NCI-H146 treated with DMSO at 0.1 percent for 48 hours (cell line): ENCODE results near the gene FEN1.
A peak's percentile ranks its signal among the peaks of the same experiment; 100 is the strongest.

ENCODE experiments used
- DNase-seq: peaks from one replicate; lab custom pipeline; 2025; ENCODE audit not compliant: unreplicated experiment; lab: John Stamatoyannopoulos, UW

Gene FEN1

DNA sequence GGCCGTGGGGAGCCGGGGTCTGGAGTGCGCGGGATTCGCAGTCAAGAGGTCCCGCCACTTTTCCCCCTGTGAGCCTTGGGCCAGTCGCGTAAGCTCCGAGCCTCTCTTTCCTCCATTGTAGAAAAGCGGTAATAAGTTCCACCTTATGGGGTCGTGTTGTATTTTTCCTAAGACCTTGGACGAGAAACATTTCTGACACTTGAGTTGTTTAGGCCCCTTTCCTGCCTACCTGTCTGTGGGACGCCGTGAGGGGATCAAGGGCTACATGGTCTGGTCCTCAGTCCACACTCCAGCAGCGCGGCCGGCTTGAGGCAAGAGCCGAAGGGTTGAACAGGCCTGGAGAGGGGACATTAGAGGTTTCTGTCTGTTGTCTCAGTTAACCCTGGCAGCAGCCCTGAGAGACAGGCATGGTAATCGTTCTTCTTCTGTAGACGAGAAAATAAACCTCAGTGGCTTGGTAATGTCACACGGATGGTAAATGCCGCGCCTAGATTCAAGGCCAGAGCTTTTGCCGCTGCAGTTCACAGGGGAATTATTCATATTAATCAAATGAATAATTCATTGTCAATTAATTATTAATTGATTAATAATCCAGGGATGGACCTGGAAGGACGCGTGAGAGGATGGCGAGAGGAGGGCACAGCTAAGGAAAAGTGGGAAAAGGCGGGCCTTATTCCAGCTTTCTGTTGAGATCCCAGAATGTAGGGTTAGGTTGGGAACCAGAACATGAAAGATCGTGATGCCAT is 545 bp downstream of the FEN1 start:
- DNase-seq = peak; percentile 42

DNA sequence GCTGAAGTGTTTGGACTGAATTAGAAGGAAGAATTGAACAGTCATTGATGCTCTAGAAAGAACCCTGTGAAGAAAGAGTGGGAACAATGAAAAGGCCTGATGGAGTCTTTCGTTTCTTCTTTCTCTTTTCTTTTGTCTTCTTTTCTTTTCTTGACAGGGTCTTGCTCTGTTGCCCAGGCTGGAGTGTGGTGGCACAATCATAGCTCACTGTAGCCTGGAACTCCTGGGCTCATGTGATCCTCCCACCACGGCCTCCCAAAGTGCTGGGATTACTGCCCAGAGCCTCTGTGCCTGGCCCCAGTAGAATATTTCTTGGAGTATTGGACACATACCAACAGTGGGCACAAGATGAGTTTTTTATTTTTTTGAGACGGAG is 1.1 kb downstream of the FEN1 start:
- no peak for DNase-seq

DNA sequence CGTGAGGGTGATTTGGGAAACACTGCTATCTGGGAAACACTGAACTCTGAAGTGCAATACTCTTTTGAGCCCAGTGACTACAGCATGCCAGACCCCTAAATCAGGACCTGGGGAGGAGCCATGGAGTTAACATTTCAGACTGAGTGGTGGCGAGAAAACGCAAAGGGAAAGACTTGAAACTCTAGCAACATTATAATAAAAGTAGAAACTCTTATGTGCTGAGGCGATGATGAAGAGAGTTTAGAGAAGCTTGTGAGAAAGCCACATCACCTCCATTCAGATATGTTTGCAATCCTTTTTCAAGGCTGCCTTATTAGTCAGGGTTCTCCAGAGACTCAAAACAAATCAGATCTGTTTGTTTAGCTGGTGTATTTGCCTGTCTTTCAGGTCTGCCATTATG is 1.9 kb downstream of the FEN1 start:
- DNase-seq = no peak

DNA sequence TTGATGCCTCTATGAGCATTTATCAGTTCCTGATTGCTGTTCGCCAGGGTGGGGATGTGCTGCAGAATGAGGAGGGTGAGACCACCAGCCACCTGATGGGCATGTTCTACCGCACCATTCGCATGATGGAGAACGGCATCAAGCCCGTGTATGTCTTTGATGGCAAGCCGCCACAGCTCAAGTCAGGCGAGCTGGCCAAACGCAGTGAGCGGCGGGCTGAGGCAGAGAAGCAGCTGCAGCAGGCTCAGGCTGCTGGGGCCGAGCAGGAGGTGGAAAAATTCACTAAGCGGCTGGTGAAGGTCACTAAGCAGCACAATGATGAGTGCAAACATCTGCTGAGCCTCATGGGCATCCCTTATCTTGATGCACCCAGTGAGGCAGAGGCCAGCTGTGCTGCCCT is 2.7 kb downstream of the FEN1 start:
- no peak for DNase-seq

DNA sequence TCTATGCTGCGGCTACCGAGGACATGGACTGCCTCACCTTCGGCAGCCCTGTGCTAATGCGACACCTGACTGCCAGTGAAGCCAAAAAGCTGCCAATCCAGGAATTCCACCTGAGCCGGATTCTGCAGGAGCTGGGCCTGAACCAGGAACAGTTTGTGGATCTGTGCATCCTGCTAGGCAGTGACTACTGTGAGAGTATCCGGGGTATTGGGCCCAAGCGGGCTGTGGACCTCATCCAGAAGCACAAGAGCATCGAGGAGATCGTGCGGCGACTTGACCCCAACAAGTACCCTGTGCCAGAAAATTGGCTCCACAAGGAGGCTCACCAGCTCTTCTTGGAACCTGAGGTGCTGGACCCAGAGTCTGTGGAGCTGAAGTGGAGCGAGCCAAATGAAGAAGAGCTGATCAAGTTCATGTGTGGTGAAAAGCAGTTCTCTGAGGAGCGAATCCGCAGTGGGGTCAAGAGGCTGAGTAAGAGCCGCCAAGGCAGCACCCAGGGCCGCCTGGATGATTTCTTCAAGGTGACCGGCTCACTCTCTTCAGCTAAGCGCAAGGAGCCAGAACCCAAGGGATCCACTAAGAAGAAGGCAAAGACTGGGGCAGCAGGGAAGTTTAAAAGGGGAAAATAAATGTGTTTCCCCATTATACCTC is 3.3 kb downstream of the FEN1 start:
- DNase-seq = no peak

DNA sequence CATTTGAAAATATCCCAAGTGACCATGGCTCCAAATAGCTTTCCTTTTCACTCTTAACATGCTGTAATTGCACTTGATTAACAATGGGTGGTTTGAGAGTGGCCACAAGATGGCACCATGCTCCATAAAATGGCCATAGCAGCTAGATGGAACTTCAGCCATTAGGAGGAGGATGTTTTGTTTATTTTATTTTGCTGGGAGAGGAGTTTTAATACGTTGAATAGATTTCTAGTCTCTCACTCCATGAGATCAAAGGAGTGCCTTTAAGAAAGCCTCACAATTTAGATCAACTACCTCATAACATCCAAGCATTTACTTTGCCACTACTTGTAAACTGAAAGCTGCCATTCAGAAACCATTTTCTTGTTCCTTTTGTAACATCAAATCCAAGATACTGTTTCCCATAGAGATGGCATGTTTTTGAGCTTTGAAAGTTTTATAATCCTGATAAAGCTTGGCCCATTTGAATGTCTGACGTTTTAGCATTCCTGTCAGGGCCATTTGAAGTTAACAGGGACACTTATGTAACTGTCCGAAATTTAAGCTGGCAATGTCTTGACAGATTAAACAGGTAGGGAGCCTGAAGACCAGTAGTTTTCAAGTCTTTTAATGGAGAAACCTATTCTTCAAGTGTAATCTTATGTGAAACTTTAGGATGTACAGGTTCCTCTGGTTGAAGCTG is 4.7 kb downstream of the FEN1 start:
- DNase-seq = peak; percentile 44

DNA sequence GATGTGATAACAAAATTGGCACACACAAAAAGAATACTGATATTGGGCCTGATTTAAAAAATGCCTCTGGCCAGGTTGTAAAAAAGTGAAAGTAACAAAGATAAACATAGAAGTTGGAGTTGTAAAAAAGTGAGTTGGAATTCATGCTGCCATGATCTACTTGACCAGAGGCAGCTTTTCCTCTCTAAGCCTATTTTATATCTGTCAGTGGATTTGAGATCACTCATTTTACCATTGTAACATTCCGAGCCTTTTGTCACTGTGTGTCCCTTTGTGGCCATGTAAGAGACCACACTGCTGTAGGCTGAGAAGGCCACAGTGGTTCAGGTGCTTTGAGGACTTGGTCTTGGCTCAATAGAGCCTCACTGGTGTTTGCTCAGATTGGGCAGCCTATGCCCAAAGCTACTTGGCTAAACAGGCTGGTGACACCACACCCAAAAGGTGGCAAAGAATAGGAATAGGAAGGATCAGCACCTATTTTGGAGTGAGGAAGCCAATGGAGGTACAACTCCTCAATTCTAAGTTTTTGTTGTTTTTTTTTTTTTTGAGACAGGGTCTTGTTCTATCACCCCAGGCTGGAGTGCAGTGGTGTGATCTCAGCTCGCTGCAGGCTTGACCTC is 7.1 kb downstream of the FEN1 start:
- DNase-seq = no peak

DNA sequence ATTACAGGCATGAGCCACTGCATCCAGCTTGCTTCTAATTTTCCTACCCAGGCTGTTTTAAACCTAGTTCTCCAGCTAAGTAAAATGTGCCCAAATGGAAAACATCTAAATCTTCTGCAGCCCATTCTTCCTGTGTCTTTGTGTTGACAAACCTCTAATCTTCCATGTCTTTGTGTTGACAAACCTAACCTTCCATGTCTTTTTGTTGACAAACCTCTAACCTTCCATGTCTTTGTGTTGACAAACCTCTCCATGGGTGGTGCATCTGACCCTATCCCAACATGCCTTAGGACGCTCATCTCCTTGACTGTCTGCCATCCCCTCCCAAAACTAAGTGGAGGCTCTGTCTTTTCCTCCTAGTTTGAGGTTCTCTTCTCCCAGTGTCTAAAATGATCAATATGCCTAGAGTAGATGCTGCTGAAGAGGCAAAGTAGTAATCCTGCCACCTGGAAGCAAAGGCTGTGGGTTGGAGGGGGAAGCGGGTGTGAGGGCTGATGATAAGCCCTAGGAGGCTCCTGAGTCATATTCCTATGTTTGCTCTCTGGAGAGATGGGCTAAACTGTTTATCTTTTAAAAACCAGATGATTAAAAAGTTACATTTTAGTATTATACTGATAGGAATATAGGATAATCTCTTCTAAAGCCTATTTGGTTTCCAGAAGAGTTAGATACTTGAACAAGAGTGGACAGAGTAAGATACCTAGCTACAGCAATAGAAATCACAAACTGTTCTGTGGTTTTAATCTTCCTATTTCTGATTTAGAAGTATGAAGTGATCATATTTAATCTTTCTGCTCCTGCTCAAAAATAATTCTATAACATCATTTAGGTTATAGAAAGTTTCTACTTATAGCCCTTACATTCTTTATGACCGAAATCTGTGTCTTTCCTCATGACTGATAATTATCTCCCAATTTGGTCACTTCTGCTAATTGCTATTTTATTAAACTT is 7.9 kb downstream of the FEN1 start:
- no peak for DNase-seq

DNA sequence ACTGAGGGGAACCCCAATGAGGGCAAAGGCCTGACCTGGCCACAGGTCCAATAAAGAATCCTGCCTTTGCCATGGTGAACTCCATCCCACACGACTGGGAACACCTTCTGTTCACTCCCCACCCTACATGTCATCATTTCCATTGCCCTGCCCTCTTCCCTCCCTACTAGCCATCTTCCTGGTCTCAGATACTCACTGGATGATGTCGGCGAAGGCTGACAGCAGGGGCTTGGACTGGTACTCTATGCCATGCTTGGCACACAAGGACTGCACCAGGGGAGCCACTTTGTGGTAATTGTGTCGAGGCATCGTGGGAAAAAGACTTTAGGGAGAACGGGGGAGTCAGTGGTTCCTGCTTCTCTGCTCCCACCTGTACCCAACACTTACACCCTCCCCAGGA is 9.9 kb downstream of the FEN1 start:
- DNase-seq = no peak

DNA sequence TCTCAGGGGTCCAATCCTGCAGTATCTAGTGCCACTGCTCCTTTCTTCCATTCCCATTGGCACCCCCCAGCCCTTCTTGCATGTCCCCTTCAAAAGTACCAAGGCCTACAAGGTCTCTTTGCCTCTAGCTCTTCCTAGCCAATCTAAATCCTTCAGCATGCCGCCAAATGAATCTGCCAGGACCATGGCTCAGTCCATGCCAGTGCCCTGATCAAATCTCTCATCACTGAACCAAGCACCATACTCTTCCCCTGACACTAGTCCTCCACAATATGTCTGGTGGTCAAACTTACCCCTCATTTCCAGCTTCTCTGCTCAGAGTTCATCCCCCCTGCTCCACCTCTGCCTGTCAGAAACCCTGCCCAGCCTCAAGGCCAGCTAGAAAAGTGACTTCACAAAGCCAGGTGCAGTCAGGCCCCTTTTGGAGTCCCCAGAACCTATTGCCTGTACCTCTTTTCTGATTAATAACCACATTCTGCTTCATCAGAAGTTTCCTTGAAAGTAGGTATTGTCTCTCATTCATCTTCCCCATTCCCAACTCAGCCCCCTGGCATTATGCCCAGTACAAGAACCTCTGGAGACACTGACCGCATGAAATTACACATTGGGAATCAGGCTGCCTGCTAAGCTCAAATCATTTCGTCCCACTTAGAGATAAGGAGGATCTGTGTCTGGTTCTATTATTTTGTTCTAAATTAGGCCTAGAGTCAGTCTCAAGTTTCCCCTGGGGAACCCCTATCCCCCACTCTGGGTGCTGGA is 11.4 kb downstream of the FEN1 start:
- DNase-seq = no peak

DNA sequence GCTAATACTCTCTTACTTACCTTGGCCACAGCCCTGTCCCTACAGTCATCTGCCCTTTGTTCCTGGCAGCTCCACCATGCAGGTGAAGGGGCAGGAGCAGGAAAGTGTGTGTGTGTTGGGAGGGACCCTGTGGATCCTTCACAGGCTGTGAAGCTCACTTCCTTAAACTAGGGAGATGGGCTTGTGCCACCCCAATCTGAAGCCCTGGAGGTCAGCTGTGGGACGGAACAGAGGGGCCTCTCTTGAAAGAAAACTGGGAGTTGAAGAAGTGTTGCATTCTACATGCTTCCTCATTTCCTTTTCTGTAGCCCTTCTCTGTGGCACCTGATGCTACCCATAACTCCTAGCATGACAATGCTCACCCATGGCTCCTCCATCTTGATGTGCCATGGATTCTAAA is 12.4 kb downstream of the FEN1 start:
- DNase-seq = no peak

DNA sequence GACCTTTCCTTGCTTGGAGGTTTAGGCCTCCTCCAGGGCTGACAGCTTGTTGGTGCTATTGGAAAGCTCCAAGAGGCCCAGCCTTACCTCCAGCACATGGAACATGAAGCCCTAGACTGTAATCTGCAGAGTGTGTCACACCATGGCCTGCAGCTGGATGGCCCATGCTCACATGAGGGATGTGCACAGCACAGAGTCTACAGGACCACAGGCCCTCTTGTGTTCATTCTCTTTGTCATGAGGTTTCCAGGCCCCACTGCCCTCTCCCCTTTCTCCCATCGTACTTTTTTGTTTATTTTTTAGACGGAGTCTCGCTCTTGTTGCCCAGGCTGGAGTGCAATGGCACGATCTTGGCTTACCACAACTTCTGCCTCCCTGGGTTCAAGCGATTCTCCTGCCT is 14.1 kb downstream of the FEN1 start:
- DNase-seq = no peak

DNA sequence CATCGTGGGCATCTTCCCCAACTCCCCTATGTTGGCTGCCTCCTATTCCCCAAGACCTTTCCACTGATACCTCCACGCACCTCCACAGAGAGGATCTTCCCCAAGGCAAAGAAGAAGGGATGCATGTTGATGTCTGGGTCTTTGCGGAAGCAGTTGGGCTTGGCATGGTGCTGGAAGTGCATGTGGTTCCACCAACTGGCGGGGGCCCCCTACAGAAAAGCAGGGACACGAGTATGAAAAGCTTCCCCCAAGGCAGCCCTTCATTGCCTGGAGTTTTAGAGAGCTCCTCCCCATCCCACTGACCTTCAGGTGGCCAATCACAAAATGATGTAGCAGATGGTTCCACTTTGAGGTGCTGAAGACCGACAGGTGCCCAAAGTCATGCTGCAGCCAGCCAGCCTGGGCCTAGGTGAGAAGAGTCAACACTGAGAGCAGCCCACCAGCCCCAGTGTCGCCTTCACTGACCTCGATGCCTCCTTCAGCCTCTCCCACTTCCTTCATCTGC is 18.0 kb downstream of the FEN1 start:
- DNase-seq = no peak

DNA sequence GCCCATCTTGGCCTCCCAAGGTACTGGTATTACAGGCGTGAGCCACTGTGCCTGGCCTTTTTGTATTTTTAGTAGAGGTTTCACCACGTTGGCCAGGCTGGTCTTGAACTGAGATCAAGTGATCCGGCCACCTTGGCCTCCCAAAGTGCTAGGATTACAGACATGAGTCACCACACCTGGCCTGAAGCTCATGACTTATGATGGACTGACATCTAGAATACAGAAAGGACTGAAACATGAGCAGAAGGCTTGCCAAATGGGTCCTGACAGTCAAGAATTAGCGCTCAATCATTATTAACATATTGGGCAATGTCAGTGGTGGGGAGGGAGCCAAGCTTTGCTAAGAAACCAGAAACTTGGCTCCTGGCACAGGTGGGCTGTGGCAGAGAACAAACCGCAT is 19.1 kb downstream of the FEN1 start:
- DNase-seq = no peak

DNA sequence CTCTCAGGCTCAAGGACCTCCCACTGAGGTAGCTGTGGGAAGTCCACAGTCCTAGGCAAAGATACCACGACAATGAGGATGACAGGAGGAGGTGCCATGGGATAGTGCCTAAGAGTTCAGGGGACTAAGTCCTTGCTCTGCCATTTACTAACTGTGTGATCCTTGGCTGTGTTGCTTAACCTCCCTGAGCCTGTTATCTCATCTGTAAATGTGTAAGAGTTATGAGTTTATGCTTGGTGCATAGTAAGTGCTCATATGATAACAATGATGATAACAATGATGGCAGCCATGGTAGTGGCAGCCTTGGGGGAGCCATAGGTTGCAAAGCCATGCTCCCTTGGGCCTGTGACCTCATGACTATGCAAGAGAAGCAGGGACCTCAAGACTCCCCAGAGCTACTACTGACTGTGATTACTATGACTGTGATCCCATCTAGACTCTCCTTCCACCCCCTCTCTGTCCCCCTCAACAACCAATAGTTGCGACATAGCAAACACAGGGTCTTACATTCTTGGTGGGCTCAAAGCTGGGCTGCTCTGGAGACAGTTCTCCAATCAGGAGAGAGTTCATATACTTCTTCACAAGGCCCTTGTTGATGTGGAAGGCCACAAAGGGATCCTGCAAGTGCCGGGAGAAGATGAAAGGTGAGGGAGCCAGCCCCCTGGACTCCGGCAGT is 20.2 kb downstream of the FEN1 start:
- no peak for DNase-seq

DNA sequence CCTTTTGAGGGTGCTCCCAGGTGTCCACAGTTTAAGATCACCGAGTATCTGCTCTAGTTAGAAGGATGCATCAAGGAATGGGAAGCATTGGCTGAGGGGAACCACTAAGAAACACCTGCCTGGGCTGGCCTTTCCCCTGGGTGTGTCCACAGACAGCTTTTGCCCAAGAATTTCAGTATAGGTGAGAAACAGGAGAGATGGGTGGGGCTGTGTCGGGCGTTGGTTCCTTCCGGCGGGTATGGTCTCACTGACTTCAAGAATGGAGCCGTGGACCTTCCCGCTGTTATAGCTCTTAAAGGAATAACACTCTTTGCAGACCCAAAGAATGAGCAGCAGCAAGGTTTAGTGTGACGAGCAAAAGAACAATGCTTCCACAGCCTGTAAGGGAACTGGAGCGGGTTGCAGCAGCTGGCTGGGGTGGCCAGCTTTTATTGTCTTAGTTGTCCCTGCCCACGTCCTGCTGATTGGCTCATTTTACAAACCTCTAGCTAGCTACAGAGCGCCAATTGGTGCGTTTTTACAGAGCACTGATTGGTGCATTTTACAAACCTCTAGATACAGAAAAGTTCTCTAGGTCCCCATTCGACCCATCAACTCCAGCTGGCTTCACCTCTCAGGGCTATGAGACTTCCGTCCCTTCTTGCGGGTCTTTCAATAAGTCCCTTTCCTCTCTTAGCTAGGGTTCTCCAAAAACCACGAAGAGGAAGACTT is 21.7 kb downstream of the FEN1 start:
- peak; percentile 28 for DNase-seq

DNA sequence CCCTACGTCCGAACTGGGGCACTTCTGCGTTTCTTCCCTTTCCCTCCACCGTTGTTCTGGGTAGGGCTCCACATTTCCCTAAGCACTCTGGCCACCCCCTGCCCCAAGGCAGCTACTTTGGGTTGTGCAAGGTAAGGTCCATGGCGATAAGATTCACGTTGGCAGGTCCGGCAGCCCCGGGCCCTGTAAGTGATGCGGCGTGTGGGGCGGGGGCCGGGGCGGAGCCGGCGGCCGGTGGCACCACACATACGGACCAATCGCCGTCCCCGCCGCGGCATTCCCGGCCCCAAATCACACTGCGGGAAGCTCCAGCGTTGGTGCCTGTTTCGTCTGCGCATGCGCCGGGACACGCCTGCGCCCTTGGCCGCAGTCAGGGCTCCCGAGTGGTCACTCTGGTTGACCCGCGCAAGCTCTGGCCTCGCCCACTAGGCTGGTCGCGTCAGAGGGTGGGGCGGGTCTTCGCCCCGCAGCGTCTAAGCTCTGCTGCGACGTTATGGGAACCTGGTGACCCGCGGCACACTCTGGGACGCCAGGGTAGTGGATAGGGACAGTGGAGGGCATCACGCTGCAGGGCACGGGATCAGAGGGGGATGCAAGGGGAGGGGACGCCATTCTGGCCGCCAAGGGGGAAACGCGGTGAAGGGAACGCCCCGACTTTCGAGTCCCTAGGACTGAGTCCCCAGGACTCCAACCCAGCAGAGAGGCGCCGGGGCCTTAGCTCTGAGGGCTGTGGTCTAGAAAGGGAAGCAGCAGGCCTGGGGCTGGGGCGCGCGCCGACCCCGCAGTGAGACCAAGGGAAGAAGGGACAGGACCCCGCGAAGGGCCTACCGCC is 22.5 kb downstream of the FEN1 start:
- peak; percentile 95 for DNase-seq
